K562 (cell line): ENCODE results near the gene REEP6. TPM values are rescaled to one million over a fixed set of nuclear protein-coding genes. Genes with fewer than 3 reads are reported as not detected.
A peak's percentile ranks its signal among the peaks of the same experiment; 100 is the strongest.

Experiments used
- ATF1 ChIP-seq, 2 experiments: fragments of 450-650 bp in 1 of 2; IDR thresholded peaks; 2 replicates each; pipeline ENCODE4 v1.6.1; 2016; ENCODE audit warnings: missing compliant biosample characterization in 1 of 2, missing genetic modification characterization in 1 of 2
- BCL6 ChIP-seq: fragments of 250-450 bp; sonication (Bioruptor Pico); IDR thresholded peaks from 2 replicates; pipeline ENCODE4 v1.4.0; 2020
- BRCA1 ChIP-seq, 2 experiments: fragments of 450-650 bp in 1 of 2; sonication (generic) in 1 of 2; formaldehyde crosslinking in 1 of 2; IDR thresholded peaks; 2 replicates each; pipeline versions ENCODE4 v1.5.0 to v1.6.1; 2017 to 2020; ENCODE audit warnings: mild to moderate bottlenecking in 1 of 2, missing genetic modification reagents in 1 of 2
- E2F3 ChIP-seq: fragments of 250-450 bp; sonication (Bioruptor Pico); IDR thresholded peaks from 2 replicates; pipeline ENCODE4 v1.4.0; 2020; ENCODE audit warnings: mild to moderate bottlenecking
- FOXM1 ChIP-seq, 2 experiments: fragments of 450-650 bp in 1 of 2; sonication (generic) in 1 of 2; formaldehyde crosslinking in 1 of 2; IDR thresholded peaks; 2 replicates each; pipeline versions ENCODE4 v1.6.1 to v1.9.0; 2017 to 2022; ENCODE audit warnings: low read depth in 2 of 2, mild to moderate bottlenecking in 2 of 2, missing genetic modification reagents in 1 of 2, moderate library complexity in 1 of 2
- HDAC2 ChIP-seq: fragments of 450-650 bp; IDR thresholded peaks from 2 replicates; pipeline ENCODE4 v1.6.1; 2016; ENCODE audit warnings: mild to moderate bottlenecking
- HNRNPH1 ChIP-seq: fragments of 200-400 bp; formaldehyde crosslinking; optimal IDR thresholded peaks from 2 replicates; pipeline ENCODE3; 2017; ENCODE audit warnings: low read depth, mild to moderate bottlenecking, low read length, moderate library complexity
- HNRNPL ChIP-seq: fragments of 200-400 bp; formaldehyde crosslinking; IDR thresholded peaks from 2 replicates; pipeline ENCODE4 v1.6.1; 2017; ENCODE audit warnings: low read depth, mild to moderate bottlenecking, low read length
- MXI1 ChIP-seq: IDR thresholded peaks from 2 replicates; pipeline ENCODE4 v1.6.1; 2011; ENCODE audit warnings: low read depth, mild to moderate bottlenecking, improper control_type of control experiment, low read length
- PHTF2 ChIP-seq: fragments of 250-450 bp; sonication (Bioruptor Pico); IDR thresholded peaks from 2 replicates; pipeline ENCODE4 v1.5.0; 2021; ENCODE audit warnings: mild to moderate bottlenecking
- PTBP1 ChIP-seq: fragments of 200-400 bp; formaldehyde crosslinking; IDR thresholded peaks from 2 replicates; pipeline ENCODE4 v1.6.1; 2017; ENCODE audit warnings: low read depth, low read length
- PTTG1 ChIP-seq: fragments of 450-650 bp; IDR thresholded peaks from 2 replicates; pipeline ENCODE4 v1.6.1; 2016; ENCODE audit warnings: low read depth, mild to moderate bottlenecking, missing genetic modification characterization, missing compliant biosample characterization
- RAD21 ChIP-seq, 2 experiments: fragments of 250-450 bp in 1 of 2; fragments of 450-650 bp in 1 of 2; sonication (Bioruptor Pico) in 1 of 2; formaldehyde crosslinking in 1 of 2; IDR thresholded peaks in 1 of 2; conservative IDR thresholded peaks in 1 of 2; 2 replicates each; pipeline versions ENCODE4 v1.4.0 to v1.8.0; 2020 to 2022; ENCODE audit warnings: mild to moderate bottlenecking in 2 of 2, moderate library complexity in 1 of 2
- SIX5 ChIP-seq, 2 experiments: IDR thresholded peaks; 2 replicates each; pipeline ENCODE4 v1.6.1; 2011; ENCODE audit warnings: low read length in 2 of 2, borderline replicate concordance in 1 of 2, low read depth in 1 of 2, mild to moderate bottlenecking in 1 of 2, moderate library complexity in 1 of 2; ENCODE audit not compliant: insufficient read depth in 1 of 2
- ZNF121 ChIP-seq: sonication (generic); formaldehyde crosslinking; conservative IDR thresholded peaks from 2 replicates; pipeline ENCODE4 v1.8.0; 2022; ENCODE audit warnings: missing genetic modification reagents
- ZNF655 ChIP-seq: fragments of 250-450 bp; sonication (Bioruptor Pico); IDR thresholded peaks from 2 replicates; pipeline ENCODE4 v1.5.0; 2021
- polyA plus RNA-seq, 8 experiments: library from polyadenylated mRNA; depleted of rRNA in 4 of 8; stranded (reverse) in 5 of 8; unstranded in 3 of 8; fragments of >200 nt; fragmentation: Nextera tagmentation in 2 of 8; fragmentation: Illumina TruSeq in 1 of 8; extraction: Ambion mirVana in 2 of 8; extraction: Trizol in 1 of 8; gene quantifications; 2 replicates each; pipeline versions ENCODE4 v1.2.1 to v1.2.3, GENCODE V29; 2011 to 2014; ENCODE audit warnings: inconsistent platforms in 1 of 8, missing spikeins in 1 of 8
- total RNA-seq, 7 experiments: library from RNA; depleted of rRNA in 6 of 7; stranded (reverse); fragments of >200 nt in 6 of 7; fragmentation: Illumina TruSeq in 2 of 7; extraction: Trizol in 2 of 7; gene quantifications; 2 replicates each; pipeline versions ENCODE4 v1.2.1 to v1.2.3, GENCODE V29; 2011 to 2021; ENCODE audit warnings: low replicate concordance in 1 of 7
- TF ChIP-seq, protein P1 (sequence below): sonication (generic); formaldehyde crosslinking; IDR thresholded peaks from 2 replicates; pipeline ENCODE4 v1.8.1; 2023; ENCODE audit warnings: mild to moderate bottlenecking, missing genetic modification reagents
- TF ChIP-seq, protein P2 (sequence below): fragments of 250-450 bp; sonication (Bioruptor Pico); IDR thresholded peaks from 2 replicates; pipeline ENCODE4 v1.4.0; 2020; ENCODE audit warnings: borderline replicate concordance
- TF ChIP-seq, protein P3 (sequence below), 2 experiments: fragments of 450-650 bp in 1 of 2; sonication (generic) in 1 of 2; formaldehyde crosslinking; conservative IDR thresholded peaks; 2 replicates each; pipeline versions ENCODE4 v1.4.0 to v1.8.1; 2020 to 2022; ENCODE audit warnings: mild to moderate bottlenecking in 1 of 2, missing genetic modification reagents in 1 of 2

The REEP6 gene
- total and polyA plus RNA-seq, 9 of the 15 experiments (the other 6 are each of a cell fraction or from before 2014, with no cell fraction given), result 1.2 to 64.2 (median 12.7) TPM

DNA sequence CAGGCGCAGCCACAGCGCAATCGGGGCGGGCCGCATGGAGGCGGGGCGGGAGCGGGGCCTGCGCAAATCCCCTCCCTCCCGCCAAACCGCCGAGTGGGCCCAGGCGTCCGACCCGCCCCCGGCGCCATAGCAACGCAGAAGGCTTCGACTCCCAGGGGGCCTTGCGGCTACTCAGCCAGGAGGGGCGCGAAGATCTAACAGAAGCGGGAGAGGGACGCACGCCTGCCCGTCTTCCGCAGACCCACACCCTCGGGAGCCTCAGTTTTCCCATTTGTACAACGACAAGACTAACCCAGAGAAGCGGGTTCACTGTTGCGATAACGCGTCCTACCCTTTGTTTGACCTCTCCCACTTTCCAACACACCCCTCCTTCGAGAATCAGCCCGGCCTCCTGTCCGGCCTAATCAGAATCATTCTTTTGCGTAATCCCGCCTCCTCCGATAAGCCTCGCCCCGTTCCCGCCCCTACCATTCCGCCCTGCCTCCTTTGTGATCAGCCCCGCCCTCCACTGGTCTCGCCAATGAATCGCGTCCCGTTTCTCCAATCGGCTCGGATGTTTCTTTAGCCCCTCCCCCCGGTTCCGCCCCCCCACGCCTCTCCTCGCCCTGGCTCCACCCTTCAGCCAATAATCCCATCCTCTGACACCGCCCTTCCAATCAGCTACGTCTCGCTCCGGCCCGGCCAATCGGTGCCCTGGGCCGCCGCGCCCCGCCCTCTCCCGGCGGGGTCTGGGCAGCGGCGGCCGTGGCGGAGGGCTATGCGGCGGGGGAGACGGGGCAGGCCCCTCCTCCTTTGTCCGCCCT is 469 bp upstream of the REEP6 start, which contains the start of gene PCSK4 (continued):
- TF ChIP-seq MXI1 (peak; percentile 93), HNRNPH1 (no peak), SIX5 (IDR thresholded peaks at IDR 0.05; ENCODE audit: borderline replicate concordance in 1 of 2, insufficient read depth in 1 of 2, low read depth in 1 of 2, low read length in 2 of 2) (no peak), BCL6 (CRISPR knock-in tag) (no peak), HNRNPL (no peak), FOXM1 (IDR thresholded peaks at IDR 0.05; ENCODE audit: low read depth) (no peak), FOXM1 (CRISPR knock-in tag; IDR thresholded peaks at IDR 0.05; ENCODE audit: low read depth) (no peak), PTTG1 (no peak), ATF1 (CRISPR knock-in tag; IDR thresholded peaks at IDR 0.05) (no peak), ATF1 (tag; IDR thresholded peaks at IDR 0.05) (peak; percentile 54), E2F3 (CRISPR knock-in tag) (0 out of 2 replicates have a peak, but pooled peaks have one; percentile 60), BRCA1 (IDR thresholded peaks at IDR 0.05) (no peak), BRCA1 (CRISPR knock-in tag; IDR thresholded peaks at IDR 0.05) (no peak), HDAC2 (peak; percentile 92), ZNF655 (CRISPR knock-in tag) (no peak), PHTF2 (CRISPR knock-in tag) (no peak), PTBP1 (no peak), ZNF121 (no peak), RAD21 (CRISPR knock-in tag; conservative IDR thresholded peaks at IDR 0.05 in 1 of 2, IDR thresholded peaks at IDR 0.05 in 1 of 2) (no peak)
- TF ChIP-seq, protein P1, sequence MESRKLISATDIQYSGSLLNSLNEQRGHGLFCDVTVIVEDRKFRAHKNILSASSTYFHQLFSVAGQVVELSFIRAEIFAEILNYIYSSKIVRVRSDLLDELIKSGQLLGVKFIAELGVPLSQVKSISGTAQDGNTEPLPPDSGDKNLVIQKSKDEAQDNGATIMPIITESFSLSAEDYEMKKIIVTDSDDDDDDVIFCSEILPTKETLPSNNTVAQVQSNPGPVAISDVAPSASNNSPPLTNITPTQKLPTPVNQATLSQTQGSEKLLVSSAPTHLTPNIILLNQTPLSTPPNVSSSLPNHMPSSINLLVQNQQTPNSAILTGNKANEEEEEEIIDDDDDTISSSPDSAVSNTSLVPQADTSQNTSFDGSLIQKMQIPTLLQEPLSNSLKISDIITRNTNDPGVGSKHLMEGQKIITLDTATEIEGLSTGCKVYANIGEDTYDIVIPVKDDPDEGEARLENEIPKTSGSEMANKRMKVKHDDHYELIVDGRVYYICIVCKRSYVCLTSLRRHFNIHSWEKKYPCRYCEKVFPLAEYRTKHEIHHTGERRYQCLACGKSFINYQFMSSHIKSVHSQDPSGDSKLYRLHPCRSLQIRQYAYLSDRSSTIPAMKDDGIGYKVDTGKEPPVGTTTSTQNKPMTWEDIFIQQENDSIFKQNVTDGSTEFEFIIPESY (CRISPR knock-in tag), result no peak
- TF ChIP-seq, protein P2, sequence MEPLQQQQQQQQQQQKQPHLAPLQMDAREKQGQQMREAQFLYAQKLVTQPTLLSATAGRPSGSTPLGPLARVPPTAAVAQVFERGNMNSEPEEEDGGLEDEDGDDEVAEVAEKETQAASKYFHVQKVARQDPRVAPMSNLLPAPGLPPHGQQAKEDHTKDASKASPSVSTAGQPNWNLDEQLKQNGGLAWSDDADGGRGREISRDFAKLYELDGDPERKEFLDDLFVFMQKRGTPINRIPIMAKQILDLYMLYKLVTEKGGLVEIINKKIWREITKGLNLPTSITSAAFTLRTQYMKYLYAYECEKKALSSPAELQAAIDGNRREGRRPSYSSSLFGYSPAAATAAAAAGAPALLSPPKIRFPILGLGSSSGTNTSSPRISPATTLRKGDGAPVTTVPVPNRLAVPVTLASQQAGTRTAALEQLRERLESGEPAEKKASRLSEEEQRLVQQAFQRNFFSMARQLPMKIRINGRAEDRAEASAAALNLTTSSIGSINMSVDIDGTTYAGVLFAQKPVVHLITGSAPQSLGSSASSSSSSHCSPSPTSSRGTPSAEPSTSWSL (CRISPR knock-in tag), result no peak
- TF ChIP-seq, protein P3, sequence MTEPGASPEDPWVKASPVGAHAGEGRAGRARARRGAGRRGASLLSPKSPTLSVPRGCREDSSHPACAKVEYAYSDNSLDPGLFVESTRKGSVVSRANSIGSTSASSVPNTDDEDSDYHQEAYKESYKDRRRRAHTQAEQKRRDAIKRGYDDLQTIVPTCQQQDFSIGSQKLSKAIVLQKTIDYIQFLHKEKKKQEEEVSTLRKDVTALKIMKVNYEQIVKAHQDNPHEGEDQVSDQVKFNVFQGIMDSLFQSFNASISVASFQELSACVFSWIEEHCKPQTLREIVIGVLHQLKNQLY (CRISPR knock-in tag; conservative IDR thresholded peaks at IDR 0.05), result no peak
